Cardiac muscle cell (in vitro differentiated cells and primary cell): ENCODE measurements around the gene NFKBIA. TPM values are rescaled to one million over a fixed set of nuclear protein-coding genes. Genes with fewer than 3 reads are reported as not detected.
A peak's percentile ranks its signal among the peaks of the same experiment; 100 is the strongest.

Experiments
- DNase-seq, 2 donors: peaks; one replicate each; pipeline versions ENCODE4 v3.0.0 to v3.0.0-alpha.2; 2010 to 2017; ENCODE audit warnings: low read depth in 1 of 2, low spot score in 1 of 2
- H3K27ac ChIP-seq: fragments of 200-600 bp; sonication (generic); 2 replicates; pipeline ENCODE4 v1.5.1; 2016
- H3K27me3 ChIP-seq: fragments of 200-600 bp; sonication (generic); 2 replicates; pipeline ENCODE4 v1.6.0; 2016; ENCODE audit warnings: control low read depth
- H3K36me3 ChIP-seq: fragments of 200-600 bp; sonication (generic); 2 replicates; pipeline ENCODE4 v1.5.1; 2016; ENCODE audit warnings: control low read depth
- H3K4me1 ChIP-seq: fragments of 200-600 bp; sonication (generic); 2 replicates; pipeline ENCODE4 v1.8.1; 2017; ENCODE audit warnings: low read depth, mild to moderate bottlenecking, mixed run types
- H3K4me3 ChIP-seq: fragments of 200-600 bp; sonication (generic); 2 replicates; pipeline ENCODE4 v1.5.1; 2016; ENCODE audit warnings: mild to moderate bottlenecking
- H3K9me3 ChIP-seq: fragments of 200-600 bp; sonication (generic); 2 replicates; pipeline ENCODE4 v1.5.1; 2017; ENCODE audit warnings: low read depth, mild to moderate bottlenecking, control low read depth
- CTCF ChIP-seq: IDR thresholded peaks from 2 replicates; pipeline ENCODE4 v1.5.1; 2012; ENCODE audit warnings: low read depth, mild to moderate bottlenecking, low read length
- polyA plus RNA-seq: library from polyadenylated mRNA; unstranded; fragments of >200 nt; fragmentation: Nextera tagmentation; extraction: Ambion mirVana; gene quantifications from 2 replicates; pipeline ENCODE4 v1.2.1, GENCODE V29; 2016
- total RNA-seq: library from RNA; depleted of rRNA; stranded (reverse); fragments of >200 nt; gene quantifications from 2 replicates; pipeline ENCODE4 v1.2.3, GENCODE V29; 2016

NFKBIA gene
- total and polyA plus RNA-seq, 2 experiments from 2014 or later = 64.1 to 148 TPM

- Histone ChIP-seq H3K4me3 (no peak overlapping the region), H3K36me3 (no peaks in the 10 kb centered on the region), H3K27ac (peak overlapping the region; percentile 74), H3K27me3 (no peaks in the 10 kb centered on the region), H3K4me1 (peaks cover 25% of the 10 kb centered on the region), H3K9me3 (no peaks in the 10 kb centered on the region)
- no peak for DNase-seq
- TF ChIP-seq CTCF = no peak
These were observed 52.0 kb downstream of the NFKBIA start for GRCh38 chr14:35352274-35353233.

GRCh38 chr14:35351897-35352273, 52.7 kb downstream of the NFKBIA start:
- Histone ChIP-seq H3K9me3 (no peaks in the 10 kb centered on the region), H3K36me3 (no peaks in the 10 kb centered on the region), H3K27ac (peak overlapping the region; percentile 74), H3K4me3 (no peak overlapping the region), H3K4me1 (peaks cover 30% of the 10 kb centered on the region), H3K27me3 (no peaks in the 10 kb centered on the region)
- TF ChIP-seq CTCF = no peak
- no peak for DNase-seq

Other genes with a start within 250 kb of the NFKBIA start
- gene PSMA6, start 112.4 kb downstream of the NFKBIA start, total RNA-seq = 143 and 221 TPM in 2 replicates
- 296 and 352 TPM in 2 replicates for gene PSMA6, start 112.4 kb downstream of the NFKBIA start, polyA plus RNA-seq
- not detected in 2 replicates for gene INSM2, start 129.4 kb upstream of the NFKBIA start, total RNA-seq
- gene INSM2, start 129.4 kb upstream of the NFKBIA start, polyA plus RNA-seq = not detected in 2 replicates